SJCRH30 (cell line): ENCODE data around the gene PTPRN. TPM values are rescaled to one million over a fixed set of nuclear protein-coding genes. Genes with fewer than 3 reads are reported as not detected.

Source experiments
- DNase-seq, 2 experiments: peaks; one replicate each; pipeline ENCODE4 v3.0.0-alpha.2; 2015 to 2020
- H3K27ac ChIP-seq: fragments of 250-450 bp; sonication (Bioruptor Pico); 2 replicates; pipeline ENCODE4 v1.5.1; 2020; ENCODE audit warnings: mild to moderate bottlenecking, moderate library complexity
- H3K27me3 ChIP-seq: fragments of 250-450 bp; sonication (Bioruptor Pico); 2 replicates; pipeline ENCODE4 v1.5.1; 2020; ENCODE audit warnings: mild to moderate bottlenecking, moderate library complexity
- H3K36me3 ChIP-seq: fragments of 250-450 bp; sonication (Bioruptor Pico); 2 replicates; pipeline ENCODE4 v1.5.1; 2020; ENCODE audit warnings: mild to moderate bottlenecking, moderate library complexity
- H3K4me1 ChIP-seq: fragments of 250-450 bp; sonication (Bioruptor Pico); 2 replicates; pipeline ENCODE4 v1.5.1; 2020; ENCODE audit warnings: mild to moderate bottlenecking, moderate library complexity
- H3K4me3 ChIP-seq: fragments of 250-450 bp; sonication (Bioruptor Pico); 2 replicates; pipeline ENCODE4 v1.5.1; 2020; ENCODE audit warnings: mild to moderate bottlenecking, moderate library complexity
- H3K9me3 ChIP-seq: fragments of 250-450 bp; sonication (Bioruptor Pico); replicated peaks from 2 replicates; pipeline ENCODE4 v1.5.1; 2020; ENCODE audit warnings: mild to moderate bottlenecking, moderate library complexity
- total RNA-seq: library from RNA; depleted of rRNA; stranded (reverse); fragments of >200 nt; shearing (Covaris generic); gene quantifications from 2 replicates; pipeline ENCODE4 v1.2.3, GENCODE V29; 2014

Gene PTPRN
- total RNA-seq, 1 experiment from 2014 or later, result not detected

DNA sequence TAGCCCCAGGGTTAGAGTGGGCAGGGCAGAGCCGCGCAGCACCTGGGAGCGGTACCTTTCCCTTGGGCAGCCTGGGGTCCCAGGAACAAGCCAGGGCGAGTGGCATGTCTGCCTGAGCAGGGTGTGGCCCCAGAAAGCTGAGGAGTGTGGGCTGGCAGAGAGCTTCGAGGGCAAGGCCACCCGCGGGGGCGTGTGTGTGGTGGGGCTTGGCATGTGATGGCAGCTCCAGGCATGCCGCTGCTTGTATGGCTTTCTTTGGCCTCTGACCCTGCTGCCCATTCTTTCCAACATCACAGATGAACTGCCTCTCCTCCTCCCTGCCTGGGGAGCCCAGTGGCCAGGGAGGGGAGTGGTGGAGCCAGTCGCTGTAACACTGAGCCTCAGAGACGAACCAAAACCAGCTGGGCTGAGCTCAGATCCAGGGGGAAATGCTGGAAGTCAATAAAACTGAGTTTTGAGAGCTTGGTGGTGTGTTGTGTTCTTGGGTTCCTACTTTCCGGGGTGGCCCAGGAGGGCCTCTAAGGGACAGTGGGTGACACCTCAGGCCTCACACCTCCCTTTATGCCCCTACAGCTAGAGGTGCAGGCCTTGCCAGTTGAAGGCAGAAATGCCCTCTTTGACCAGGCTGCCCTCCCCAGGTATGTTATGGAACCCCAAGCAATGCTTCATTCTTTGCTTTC is 22.6 kb downstream of the PTPRN start:
- no peak for DNase-seq
- H3K4me1 ChIP-seq, result no peaks in the 10 kb centered on the region
- no peaks in the 10 kb centered on the region for H3K27me3 ChIP-seq
- H3K9me3 ChIP-seq, result no peaks in the 10 kb centered on the region
- no peak overlapping the region for H3K4me3 ChIP-seq
- H3K36me3 ChIP-seq, result no peaks in the 10 kb centered on the region
- no peak overlapping the region for H3K27ac ChIP-seq

DNA sequence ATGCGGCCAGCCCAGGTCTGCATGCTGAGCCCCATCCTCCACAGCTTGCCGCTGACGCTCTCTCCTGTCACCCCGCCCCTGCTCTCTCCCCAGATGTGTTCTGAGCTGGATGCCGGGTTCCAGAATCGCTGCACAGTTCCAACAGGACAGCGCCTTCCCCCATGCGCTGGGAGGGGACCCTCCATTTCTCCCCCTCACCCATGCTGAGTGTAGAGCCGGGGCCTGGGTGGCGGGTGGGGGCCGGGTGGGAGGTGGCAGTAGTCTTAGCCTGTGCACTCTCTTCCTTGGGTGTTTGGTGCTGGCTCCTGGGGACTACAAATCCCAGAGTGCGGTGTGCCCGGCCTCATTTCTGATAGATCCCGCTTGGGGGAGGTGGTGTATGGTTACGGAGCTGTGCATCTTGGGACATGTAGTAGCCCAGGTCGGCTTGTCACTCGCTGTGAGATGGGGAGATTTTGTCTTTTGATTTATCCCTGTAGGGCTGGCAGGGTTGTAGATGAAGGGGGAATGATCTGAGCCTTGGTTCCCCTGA is 23.2 kb downstream of the PTPRN start:
- Histone ChIP-seq H3K4me1 (no peaks in the 10 kb centered on the region), H3K27ac (no peak overlapping the region), H3K27me3 (no peaks in the 10 kb centered on the region), H3K9me3 (no peaks in the 10 kb centered on the region), H3K36me3 (no peaks in the 10 kb centered on the region), H3K4me3 (no peak overlapping the region)
- DNase-seq, result no peak

DNA sequence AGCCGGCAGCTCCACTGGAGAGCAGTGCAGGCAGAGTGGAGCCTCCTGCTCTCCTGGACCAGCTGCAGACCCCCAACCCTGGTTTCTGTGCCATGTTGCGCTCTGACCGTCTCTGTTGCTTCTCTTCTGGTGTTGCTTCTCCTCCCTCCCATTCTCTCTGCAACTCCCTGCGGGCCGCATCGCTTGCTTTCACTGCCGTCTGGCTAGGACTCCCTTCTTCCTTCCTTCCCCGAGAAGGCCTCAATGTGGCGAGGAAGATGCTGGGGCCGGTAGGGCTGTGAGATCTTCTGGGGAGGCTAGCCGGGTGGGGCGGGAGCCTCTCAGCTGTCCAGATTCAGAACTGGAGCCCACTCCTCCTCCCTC is 23.8 kb downstream of the PTPRN start:
- Histone ChIP-seq H3K9me3 (no peaks in the 10 kb centered on the region), H3K4me3 (no peak overlapping the region), H3K4me1 (no peaks in the 10 kb centered on the region), H3K27ac (no peak overlapping the region), H3K27me3 (no peaks in the 10 kb centered on the region), H3K36me3 (no peaks in the 10 kb centered on the region)
- DNase-seq, result no peak

DNA sequence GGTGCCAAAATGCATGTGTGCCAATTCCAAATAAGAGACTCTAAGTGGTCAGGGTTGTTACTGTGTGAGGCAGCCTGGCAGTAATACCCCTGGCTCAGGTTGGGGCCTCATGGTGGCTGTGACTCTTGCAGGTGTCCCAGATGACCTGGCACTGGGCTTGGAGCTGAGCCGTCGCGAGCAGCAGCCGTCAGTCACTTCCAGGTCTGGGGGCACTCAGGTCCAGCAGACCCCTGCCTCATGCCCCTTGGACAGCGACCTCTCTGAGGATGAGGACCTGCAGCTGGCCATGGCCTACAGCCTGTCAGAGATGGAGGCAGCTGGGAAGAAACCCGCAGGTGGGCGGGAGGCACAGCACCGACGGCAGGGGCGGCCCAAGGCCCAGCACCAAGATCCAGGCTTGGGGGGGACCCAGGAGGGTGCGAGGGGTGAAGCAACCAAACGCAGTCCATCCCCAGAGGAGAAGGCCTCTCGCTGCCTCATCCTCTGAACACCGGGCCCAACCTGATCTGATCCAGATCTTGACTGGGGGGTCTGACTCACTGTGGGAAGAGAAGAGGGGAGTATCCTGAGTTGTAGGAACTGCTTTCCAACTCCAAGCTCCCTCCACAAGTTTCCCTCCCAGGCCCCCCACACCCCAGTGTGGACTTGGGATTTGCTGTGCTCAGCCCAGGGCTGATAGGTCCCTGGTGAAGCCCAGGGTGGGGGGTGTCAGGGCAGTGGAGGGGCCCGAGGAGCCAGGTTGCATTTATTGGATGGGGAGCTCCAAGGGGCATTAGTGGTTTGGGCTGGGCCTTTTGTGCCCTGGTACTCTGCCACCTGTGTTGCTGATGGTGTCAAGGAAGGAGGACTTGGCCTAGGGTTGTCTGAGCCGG is 24.5 kb downstream of the PTPRN start:
- no peak overlapping the region for H3K27ac ChIP-seq
- no peaks in the 10 kb centered on the region for H3K9me3 ChIP-seq
- peaks cover 4% of the 10 kb centered on the region; the same call in 1 of the 2 replicates for H3K4me1 ChIP-seq
- no peaks in the 10 kb centered on the region for H3K36me3 ChIP-seq
- no peaks in the 10 kb centered on the region for H3K27me3 ChIP-seq
- DNase-seq, result no peak
- H3K4me3 ChIP-seq, result no peak overlapping the region

DNA sequence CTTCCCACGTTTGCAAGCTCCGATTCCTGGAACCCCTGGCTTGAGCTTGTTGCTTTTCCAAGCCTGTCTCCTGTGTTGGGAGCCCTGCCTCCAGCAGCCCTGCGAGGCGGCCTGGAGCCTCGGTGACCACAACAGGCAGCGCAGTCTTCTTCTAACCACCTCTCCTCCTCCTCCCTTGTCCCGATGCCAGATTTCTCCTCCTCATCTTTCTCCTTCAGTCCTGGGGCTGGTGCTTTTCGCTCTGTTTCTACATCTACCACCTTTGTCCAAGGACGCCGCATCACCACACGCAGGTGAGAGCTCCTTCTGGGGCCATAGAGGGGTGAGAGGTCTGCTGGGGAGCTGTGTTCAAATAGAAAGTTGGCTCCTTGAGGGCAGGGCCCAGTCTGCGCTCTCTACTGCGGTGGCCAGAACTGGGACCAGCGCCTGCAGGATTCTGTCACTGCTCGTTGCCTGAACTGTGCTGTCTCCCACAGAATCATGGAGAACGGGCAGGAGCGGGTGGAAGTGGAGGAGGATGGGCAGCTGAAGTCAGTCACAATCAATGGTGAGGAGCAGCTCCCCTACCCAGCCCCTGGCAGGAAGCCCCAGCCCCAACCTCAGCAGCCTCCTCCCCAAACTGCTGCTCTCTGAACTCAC is 26.1 kb downstream of the PTPRN start:
- Histone ChIP-seq H3K27me3 (no peaks in the 10 kb centered on the region), H3K36me3 (no peaks in the 10 kb centered on the region), H3K4me3 (no peak overlapping the region)

DNA sequence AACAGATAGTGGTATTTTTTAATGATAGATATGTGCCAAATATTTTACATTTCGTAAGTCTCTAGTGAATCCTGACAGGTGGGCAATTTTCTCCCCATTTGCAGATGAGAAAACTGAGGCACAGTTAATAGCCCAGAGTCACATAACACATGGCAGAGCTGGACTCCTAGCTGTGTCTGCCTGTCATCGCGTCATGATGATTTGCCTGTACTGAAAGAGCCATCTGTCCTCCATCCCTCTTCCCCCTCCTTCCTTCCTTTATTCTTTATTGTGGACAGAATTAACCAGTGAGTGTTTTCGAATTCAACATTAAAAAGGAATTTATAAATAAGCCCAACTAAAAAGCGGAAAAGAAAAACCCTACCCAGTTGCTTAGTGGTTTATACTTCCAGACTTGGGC is 26.8 kb downstream of the PTPRN start:
- Histone ChIP-seq H3K9me3 (no peaks in the 10 kb centered on the region), H3K27ac (no peak overlapping the region), H3K4me1 (peaks cover 15% of the 10 kb centered on the region), H3K4me3 (no peak overlapping the region), H3K36me3 (no peaks in the 10 kb centered on the region), H3K27me3 (no peaks in the 10 kb centered on the region)
- DNase-seq, result no peak

More for the DNA sequence above, 26.1 kb downstream of the PTPRN start:
- Histone ChIP-seq H3K27ac (no peak overlapping the region), H3K9me3 (no peaks in the 10 kb centered on the region), H3K4me1 (peaks cover 12% of the 10 kb centered on the region)
- no peak for DNase-seq

DNA sequence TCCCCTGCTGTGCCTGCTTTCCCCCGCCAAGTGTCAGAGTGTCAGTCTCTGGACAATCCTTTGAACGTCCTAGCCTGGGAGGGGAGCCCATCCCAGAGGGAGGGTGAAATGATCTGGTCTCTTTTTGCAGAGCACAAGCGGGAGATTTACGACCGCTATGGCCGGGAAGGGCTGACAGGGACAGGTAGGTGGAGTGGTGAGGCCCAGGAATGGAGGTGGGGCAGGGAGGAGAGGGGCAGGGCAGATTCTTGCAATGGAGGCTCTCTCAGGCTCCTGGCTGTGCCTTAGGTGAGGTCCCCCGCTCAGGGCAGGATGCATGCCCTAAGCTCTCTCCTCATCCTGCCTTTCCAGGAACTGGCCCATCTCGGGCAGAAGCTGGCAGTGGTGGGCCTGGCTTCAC is 27.6 kb downstream of the PTPRN start:
- Histone ChIP-seq H3K4me3 (no peak overlapping the region), H3K27me3 (no peaks in the 10 kb centered on the region), H3K36me3 (no peaks in the 10 kb centered on the region), H3K9me3 (no peaks in the 10 kb centered on the region), H3K27ac (no peak overlapping the region), H3K4me1 (peaks cover 15% of the 10 kb centered on the region)
- DNase-seq, result no peak

DNA sequence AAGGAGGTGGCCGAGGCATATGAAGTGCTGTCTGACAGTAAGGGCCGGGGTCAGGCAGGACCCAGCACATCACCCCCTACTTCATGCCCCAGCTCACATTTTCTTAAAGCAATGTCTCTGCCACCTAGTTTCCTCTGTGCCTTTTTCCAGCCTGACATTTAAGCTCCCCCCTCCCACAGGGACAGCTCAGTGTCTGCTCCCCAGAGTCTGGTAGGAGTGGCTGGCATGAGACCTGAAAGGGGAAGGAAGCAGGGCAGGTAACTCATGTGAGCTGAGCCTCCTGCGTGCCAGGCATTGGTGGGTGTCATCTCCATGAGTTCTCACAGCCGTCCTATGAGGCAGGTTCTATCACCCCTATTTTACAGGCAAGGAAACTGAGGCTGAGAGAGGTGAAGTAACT is 28.6 kb downstream of the PTPRN start:
- no peak overlapping the region for H3K4me3 ChIP-seq
- peaks cover 15% of the 10 kb centered on the region for H3K4me1 ChIP-seq
- H3K27me3 ChIP-seq, result no peaks in the 10 kb centered on the region
- no peaks in the 10 kb centered on the region for H3K9me3 ChIP-seq
- H3K36me3 ChIP-seq, result no peaks in the 10 kb centered on the region
- DNase-seq, result no peak
- no peak overlapping the region for H3K27ac ChIP-seq

DNA sequence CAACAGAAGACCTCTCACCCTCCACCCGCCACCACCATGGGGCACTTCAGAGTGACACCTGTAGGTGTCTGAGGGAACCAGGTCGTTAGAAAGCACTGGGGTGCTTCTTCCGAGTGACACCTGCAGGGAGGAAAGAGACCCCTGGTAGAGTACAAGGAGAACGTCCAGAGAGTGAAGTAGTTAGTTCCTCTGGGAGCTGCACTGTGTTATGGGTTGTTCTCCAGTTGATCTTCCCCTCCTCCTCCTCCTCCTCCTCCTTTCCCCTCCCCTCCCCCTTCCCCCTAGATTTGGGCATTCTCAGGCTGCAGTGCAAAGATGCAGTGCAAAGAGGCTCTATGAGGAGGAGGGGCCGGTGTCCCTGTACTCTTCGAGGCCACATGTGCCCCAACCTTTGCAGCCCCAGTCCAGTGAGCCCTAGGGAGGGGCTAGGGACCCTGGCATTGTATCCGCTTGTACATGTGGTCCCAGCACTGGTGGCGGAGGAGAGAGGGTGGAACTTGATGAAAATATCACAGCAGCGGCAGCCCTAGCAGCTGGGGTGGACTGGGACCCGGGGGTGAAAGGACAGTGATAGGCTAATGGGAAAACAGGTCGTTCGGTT is 29.2 kb downstream of the PTPRN start:
- H3K27ac ChIP-seq, result peak overlapping the region; percentile 42; the same call in 1 of the 2 replicates
- H3K36me3 ChIP-seq, result no peaks in the 10 kb centered on the region
- H3K27me3 ChIP-seq, result no peaks in the 10 kb centered on the region
- DNase-seq, result no peak
- H3K4me3 ChIP-seq, result peak overlapping the region; percentile 68
- H3K9me3 ChIP-seq, result no peaks in the 10 kb centered on the region
- peaks cover 15% of the 10 kb centered on the region for H3K4me1 ChIP-seq

DNA sequence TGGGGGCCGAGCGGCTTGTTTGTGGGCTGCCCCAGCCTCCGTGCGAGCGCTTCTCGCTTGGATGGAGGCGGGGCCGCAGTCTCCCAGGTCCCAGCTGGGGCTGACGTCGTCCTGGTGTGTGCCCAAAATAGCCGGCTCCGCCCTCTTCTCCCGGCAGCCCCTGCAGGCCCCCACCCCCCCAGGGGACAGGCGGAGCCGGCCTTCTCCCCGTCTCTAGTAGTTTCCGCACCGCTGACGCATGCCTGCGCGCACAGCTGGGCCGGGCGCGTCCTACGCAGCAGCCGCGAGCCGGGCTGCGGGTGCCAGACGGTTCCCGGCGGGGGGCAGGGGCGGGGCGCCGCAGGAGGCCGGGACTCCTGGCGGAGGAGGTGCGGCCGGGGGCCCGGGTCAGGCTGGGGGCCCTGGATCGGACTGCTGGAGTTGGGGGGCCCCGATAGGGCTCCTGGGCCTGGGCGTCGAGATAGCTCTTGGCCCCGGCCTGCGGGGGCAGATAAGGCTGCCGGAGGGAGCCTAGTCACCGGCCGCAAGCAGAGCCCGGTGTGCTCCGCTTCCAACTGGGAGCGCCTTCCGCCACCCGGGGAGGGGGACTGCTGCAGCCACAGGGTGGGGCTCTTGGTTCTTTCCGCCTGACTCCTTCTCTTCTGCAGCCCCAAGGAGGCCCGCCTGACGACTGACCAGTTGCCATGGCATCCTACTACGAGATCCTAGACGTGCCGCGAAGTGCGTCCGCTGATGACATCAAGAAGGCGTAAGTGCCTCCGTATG is 29.9 kb downstream of the PTPRN start, which contains the start of gene DNAJB2:
Gene DNAJB2, plus strand, starts transcription at position 216 of the 765 bp plus-strand sequence. Its CDS starts 468 bp downstream, at position 684.
- Histone ChIP-seq H3K9me3 (no peaks in the 10 kb centered on the region), H3K27ac (peak within 1 kb of the TSS; percentile 42; the same call in 1 of the 2 replicates), H3K27me3 (no peaks in the 10 kb centered on the region), H3K4me1 (peaks cover 15% of the 10 kb centered on the region), H3K4me3 (peak within 1 kb of the TSS; percentile 68), H3K36me3 (no peaks in the 10 kb centered on the region)
- peak; percentile 97 to 98 for DNase-seq

DNA sequence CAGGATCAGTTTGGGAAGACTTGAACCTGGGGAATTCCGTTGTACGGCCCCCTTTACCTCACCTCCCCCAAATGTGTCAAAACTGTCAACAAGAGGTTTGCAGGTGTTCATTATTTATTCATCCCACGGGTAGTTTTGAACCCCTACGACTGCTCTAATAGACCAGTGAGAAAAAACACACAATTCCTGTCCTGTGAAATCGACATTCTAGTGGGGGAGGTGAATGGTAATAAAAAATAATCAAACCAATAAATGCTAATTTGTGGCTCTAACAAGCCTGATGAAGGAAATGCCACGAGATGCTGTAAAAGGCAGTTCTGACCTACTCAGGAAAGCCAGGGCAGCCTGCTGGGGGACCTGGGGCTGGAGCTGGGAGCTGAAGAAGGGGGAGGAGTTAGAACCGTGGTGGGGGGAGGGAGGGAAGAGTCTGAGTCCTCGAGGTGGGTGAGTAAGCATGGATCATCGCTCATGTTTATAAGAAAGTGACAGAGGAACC is 30.5 kb downstream of the PTPRN start:
- peak overlapping the region; percentile 42; the same call in 1 of the 2 replicates for H3K27ac ChIP-seq
- no peaks in the 10 kb centered on the region for H3K9me3 ChIP-seq
- H3K36me3 ChIP-seq, result no peaks in the 10 kb centered on the region
- DNase-seq, result peak in 1 of 2 experiments; percentile 9
- peak overlapping the region; percentile 68 for H3K4me3 ChIP-seq
- H3K27me3 ChIP-seq, result no peaks in the 10 kb centered on the region
- H3K4me1 ChIP-seq, result peaks cover 15% of the 10 kb centered on the region

DNA sequence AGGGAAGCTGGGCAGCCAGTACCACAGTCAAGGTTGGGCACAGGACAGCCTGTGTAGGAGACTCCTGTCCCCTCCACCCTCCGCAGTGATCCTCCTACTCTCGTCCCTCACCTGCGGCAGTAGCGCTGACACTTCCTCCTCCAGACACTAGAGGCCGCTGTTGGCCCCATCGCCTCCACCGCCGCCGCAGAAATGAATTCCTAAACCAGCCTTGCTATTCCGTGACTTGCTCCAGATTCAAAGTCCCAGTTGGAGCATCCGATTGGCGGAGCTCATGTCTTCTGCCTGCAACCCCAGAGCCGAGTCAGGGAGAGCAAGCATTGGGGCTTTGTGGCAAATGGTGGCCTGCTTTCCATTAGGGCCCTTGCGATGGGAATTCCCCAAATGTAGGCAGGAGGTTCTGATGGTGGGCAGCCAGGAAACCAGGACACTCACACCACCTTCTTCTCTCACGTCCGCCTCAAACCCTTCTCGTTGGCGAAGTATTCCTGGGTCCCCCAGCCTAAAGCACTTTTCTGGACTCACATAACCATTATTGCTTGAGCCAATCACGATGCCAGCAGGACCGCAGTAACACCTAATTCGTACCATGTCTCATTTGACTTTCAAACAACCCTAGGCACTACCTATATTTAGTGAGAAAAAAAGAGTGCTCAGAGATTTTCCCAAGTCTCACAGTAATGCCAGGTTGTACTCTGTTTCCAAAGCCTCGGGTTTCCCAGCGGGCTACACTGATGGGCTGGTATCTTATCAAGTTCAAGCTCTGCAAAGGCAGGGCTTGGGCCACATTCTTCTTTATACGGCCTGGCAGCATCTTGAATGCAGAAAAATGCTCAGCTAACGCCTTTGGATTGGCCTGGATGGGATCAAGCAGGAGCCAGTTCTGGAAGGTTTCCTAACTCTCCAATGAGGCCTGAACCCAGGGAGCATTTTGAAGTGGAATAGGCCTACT is 31.2 kb downstream of the PTPRN start:
- no peak overlapping the region for H3K27ac ChIP-seq
- H3K4me3 ChIP-seq, result peak overlapping the region; percentile 27
- H3K36me3 ChIP-seq, result no peaks in the 10 kb centered on the region
- H3K27me3 ChIP-seq, result no peaks in the 10 kb centered on the region
- no peaks in the 10 kb centered on the region for H3K9me3 ChIP-seq
- peak; percentile 67 to 85 for DNase-seq
- H3K4me1 ChIP-seq, result peaks cover 15% of the 10 kb centered on the region

DNA sequence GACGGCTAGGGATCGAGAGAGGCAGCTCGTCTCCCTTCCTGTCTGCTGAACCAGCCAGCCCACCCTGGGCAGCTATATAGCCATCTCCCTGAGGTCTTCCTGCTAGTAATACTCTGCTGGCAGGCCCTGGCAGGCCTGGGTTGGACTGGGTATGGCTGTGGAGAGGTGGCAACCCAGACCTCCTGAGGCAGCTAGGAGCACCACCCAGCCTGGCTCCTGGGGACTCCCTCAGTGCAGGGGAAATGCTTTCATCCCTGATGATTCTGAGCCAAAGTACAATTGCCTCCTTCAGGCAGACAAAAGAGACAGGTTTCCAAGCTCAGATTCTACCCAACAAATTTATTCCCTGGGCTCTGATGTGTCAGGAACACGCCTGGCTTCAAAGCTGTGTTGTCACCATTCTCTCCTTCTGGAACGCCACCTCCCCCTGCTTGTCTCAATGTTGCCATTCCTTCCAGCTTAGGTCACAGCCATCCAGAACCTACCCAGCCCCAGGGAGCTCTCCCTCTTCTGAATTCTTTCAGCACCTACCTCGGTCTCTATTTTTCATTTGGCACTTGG is 34.8 kb downstream of the PTPRN start:
- peak; percentile 18 to 28 for DNase-seq
- Histone ChIP-seq H3K27ac (no peak overlapping the region), H3K36me3 (no peaks in the 10 kb centered on the region), H3K27me3 (no peaks in the 10 kb centered on the region), H3K9me3 (no peaks in the 10 kb centered on the region), H3K4me3 (no peak overlapping the region), H3K4me1 (peaks cover 9% of the 10 kb centered on the region)
